GM03348 (cell line): ENCODE results near the gene IST1.

ENCODE experiments used
- DNase-seq: peaks from one replicate; pipeline ENCODE4 v3.0.0; 2012; ENCODE audit warnings: low spot score

The IST1 gene

DNA sequence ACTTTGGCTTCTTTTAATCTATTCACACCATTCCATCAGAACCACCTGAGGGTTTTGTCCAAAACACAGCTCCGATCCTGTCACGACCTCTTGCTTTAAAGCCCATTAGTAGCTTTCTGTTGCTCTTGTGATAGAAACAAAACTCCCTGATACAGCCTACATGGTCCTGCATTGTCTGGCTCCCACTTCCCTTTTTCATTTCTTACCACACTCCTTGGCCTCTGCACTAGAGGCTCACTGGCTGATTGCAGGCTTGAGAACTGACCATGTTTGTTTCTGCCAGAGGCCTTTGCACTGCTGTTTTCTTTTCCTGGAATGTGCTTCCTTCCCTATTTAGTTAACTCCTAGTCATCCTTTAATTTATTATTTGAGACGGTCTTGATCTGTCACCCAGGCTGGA is 23.7 kb downstream of the IST1 start:
- DNase-seq, result no peak

DNA sequence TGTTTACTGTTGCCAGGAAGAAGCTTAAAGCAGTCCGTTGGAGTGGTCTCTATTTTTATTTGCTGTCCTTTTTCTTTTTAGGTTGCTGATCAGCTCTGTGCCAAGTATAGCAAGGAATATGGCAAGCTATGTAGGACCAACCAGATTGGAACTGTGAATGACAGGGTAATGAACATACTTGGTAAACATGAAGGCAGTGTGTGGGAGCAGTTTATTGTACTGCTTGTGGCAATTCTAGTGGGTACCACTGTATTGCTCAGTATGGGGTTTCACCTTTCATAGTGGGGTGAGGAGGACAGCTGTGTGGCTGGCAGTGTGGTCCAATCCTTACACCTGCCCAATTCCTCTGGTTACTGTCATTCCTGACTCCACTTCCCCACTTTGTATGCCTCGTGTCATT is 25.3 kb downstream of the IST1 start:
- DNase-seq, result no peak

DNA sequence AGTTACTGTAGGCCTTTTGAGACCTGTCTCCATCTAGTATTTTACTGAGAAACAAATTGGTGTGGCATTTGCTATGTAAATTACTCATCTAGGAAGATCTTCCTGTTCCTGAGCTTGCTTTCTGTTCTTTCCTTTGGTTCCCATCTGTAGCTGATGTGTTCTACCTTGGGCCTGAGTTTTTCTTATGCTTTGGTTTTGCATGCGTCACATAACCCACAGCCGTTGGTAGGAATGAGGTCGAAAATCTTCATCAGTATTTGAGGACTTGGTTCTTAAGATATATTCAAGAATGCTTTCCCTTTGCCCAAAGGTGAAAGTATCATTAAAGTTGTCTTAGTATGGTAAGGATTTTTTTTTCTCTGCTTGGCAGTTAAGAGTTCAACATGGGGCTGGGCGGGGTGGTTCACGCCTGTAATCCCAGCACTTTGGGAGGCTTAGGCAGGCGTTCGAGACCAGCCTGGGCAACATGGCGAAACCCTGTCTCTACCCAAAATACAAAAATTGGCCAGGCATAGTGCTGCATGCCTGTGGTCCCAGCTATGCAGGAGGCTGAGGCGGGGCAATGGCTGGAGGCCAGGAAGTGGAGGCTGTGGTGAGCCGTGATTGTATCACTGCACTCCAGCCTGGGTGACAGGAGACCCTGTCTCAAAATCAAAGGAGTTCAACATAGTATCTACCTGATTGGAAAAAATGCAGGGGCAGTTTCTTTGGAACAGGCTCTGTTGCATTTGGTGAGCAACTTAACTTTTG is 28.8 kb downstream of the IST1 start:
- DNase-seq, result no peak

DNA sequence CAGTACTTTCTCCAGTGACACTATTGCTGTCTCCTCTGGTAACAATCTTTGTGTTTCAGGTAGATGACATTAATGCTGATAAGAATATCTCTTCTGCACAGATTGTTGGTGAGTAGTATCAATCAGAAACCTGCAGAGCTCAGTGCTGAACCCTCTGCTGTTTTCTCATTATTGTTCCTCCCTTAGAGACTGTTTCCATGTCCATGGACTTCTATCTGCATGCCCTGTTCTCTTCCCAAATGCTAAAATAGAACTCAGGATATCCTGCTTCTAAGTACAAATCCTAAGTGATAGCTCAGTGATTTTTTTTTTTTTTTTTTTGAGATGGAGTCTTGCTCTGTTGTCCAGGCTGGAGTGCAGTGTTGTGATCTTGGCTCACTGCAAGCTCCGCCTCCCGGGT is 29.4 kb downstream of the IST1 start:
- no peak for DNase-seq

DNA sequence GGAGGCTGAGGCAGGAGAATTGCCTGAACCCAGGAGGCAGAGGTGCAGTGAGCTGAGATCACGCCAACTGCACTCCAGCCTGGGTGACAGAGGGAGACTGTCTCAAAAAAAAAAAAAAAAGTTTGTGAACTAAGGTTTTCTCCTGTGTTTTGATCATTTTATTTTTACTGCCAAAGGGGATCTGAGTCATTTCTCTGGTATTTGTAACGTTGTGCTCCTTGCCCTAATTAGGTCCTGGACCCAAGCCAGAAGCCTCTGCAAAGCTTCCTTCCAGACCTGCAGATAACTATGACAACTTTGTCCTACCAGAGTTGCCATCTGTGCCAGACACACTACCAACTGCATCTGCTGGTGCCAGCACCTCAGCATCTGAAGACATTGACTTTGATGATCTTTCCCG is 32.1 kb downstream of the IST1 start:
- peak; percentile 76 for DNase-seq

DNA sequence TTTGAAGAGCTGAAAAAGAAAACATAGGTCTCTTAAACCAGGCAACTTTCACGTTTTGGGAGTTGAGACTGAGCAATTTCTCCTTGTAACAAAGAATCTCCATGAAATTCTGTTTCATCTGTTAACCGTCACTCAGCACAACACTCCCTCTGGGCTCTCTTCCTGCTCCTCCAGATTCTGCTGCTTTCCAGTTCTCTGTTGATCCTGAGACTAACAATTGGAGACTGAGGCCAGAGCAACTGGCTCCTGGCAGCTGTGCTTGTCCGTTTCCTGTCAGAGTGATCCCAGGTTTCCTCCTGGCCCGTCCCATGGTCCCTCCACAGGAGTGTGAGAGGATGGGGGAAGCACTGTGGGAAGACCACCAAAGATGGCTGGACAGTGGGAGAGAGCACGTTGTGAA is 32.5 kb downstream of the IST1 start:
- DNase-seq, result no peak

DNA sequence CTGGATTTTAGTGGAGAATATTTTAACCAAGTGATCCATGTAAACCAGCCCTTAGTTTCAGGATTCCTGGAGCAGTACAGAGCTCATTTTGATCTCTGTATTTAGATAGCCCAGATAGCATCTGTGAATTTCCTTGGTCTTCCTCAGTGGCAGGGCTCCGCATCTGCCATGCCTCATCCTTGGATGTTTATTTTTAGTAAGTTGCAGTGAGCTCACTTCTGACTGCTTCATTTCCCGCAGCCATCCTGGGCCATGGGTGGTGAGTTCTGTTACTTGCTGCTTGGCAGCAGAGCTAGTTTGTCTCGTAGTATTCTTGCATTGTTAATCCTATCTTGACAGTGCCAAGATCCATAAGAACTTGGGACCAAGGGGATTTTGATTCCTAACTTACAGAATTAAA is 33.7 kb downstream of the IST1 start:
- peak; percentile 70 for DNase-seq

DNA sequence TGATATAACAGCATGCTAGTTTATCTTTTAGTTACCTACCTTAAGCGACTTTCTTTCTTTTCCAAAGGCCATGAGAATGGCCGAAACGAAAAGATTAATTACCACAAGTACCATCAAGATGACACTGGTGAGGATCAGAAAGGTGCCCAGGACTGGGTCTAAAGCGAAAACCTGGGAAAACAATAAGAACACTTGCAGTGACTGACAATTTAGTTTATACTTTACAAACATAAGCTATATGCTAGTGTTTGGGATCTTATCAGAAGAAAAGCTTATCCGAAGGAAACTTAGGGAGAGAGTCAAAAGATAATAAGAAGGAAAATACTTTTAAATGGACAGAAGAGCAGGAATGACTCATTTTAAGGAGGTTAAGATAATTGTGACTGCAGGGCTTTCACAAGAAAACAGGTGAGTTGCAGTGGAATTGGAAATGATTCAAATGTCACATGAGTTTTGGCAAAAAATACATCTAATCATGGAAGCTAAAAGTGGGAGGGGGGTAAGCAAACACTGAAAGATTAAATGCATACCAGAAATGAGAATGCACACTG is 34.8 kb downstream of the IST1 start:
- no peak for DNase-seq

DNA sequence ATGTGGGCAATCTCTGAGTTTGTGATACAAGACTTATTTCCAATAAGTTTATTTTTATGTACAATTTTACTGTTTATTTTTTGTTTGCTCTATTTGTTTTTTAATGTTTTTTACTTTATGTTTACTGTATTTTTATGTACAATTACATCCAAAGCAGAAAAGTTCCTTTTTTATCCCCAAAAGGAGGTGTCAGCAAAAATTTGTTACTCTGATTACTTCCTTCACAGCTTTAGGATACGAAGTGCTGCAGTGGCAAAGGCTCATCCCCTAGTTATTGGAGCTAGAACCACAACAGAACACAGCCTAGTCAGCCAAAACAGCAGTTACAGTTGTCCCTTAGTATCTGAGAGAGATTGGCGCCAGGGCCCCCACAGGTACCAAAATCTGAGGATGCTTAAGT is 35.7 kb downstream of the IST1 start:
- DNase-seq, result no peak

DNA sequence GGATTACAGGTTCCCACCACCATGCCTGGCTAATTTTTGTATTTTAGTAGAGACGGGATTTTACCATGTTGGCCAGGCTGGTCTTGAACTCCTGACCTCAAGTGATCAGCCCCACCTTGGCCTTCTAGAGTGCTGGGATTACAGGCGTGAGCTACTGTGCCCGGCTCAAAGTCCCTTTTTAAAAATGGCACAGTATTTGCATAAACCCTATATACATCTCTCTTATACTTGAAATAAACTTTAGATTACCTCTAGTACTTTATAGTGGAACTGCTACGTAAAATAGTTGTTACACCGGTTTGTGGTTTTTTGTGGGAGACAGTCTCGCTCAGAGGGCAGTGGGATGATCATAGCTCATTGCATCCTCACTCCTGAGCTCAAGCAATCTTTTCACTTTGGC is 36.3 kb downstream of the IST1 start:
- DNase-seq, result no peak

DNA sequence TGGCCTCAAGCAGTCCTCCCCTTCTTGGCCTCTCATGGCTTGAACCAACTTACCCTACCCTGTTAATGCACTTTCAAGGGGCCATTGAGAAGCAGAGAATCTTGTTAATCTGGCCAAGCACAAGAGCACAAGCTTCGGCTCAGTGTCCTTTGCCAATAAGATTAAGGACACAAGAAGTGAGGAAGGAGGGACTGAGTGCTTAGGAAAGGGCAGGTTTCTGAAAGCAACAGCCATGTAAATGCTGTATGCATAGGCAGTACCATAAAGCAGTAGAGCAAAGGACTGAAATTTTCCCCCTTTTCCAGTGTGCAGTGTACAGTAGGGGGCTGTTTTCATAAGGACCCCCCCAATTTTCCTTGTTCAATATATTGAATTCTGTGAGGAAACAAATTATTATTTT is 37.7 kb downstream of the IST1 start:
- no peak for DNase-seq

DNA sequence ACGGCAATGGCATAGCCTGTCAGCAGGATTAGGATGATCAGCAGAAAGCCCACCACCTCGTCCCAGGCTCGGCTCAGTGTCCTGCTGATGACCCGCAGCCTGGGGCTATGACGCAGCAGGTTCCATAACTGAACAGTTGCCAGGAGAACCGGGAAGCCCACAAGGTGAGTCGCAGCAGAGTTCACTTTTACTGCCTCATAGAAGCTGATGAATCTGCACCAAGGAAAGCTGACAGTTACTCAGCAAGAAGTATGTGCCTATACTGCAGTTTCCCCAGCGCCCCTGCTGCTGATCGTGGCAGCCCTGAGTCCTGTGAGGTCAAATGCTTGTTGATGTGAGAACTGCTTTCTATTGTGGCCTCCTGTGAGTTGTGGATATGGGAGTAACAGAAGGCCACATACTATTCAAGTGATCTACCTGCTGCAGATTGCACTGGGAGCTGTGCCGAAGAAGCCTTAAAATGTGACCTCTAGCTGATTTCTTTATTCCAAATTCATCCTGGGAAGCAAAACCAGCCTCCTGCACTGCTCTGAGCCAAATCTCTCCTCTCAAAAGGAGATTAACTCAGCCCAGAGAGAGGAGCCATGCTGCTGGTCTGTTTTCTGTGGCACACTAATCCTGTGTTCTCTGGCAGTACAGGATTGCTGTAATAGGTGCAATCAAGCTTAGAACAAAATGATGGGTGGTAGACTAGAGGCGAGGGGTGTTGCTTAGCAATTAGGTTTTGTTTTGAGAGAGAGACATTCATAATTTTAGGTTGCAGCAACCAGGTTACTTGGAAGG is 38.8 kb downstream of the IST1 start:
- DNase-seq, result peak; percentile 8

DNA sequence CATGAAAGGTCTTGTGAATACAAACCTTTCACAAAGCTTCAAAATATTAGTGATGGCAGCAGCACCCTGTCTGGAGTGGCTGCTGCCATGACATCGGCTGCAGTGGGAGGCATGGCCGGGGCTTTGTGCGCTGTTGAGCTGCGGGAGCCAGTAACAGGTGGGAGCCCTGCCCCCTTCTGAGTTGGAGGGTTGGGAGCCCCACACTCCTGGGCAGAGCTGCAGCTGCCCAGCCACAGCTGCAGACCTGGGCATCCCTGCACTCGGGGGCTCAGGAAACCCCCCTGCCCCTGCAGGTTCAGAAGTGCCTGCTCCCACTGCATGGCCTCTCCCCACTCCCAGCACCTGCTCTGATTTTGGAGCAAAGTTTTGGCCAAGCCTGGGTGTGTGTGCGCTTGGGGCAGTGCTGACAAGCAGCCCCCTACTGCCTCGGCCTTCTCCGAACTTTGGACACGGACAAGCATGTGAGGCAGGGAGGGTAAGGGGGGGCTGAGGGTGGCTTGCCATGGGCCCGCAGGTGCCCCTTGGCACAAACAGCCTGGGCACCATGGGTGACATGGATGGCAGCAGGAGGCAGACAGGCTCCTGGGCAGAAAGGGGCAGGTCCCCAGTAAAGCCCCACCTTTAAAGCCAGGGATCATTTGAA is 42.7 kb downstream of the IST1 start:
- no peak for DNase-seq

DNA sequence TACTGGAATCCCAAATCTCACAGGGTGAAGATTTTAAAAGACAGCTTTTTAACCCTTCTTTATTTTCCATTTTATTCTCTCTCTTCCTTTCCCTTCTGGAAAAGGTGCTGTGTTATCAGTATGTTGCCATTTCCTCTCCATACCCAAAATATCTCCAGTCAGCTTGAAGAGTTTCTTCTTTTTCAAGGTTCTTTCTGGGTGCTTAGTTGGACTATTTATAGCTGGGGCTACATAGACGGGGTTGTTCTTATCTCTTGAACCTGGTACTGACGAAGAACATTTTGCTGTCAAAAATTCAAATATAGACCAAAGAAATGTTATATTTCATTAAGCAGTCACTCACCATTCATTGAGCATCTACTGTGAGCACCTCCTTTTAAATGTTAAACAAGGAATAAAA is 48.6 kb downstream of the IST1 start:
- no peak for DNase-seq

DNA sequence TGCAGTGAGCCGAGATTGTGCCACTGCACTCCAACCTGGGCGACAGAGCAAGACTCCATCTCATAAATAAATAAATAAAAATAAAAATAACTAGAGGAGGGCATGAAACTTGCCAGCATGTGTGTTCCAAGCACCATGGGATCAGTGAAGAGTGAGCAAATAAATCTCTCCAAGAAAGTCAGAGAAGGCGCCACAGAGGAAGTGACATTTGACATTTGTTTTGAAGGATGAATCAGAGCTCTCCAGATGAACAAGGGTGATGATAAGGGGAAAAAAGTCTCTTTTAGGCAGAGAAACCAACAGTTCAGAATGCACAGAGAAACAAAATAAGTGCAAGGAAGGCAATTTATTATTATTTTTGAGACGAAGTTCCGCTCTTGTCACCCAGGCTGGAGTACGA is 50.3 kb downstream of the IST1 start:
- DNase-seq, result no peak

DNA sequence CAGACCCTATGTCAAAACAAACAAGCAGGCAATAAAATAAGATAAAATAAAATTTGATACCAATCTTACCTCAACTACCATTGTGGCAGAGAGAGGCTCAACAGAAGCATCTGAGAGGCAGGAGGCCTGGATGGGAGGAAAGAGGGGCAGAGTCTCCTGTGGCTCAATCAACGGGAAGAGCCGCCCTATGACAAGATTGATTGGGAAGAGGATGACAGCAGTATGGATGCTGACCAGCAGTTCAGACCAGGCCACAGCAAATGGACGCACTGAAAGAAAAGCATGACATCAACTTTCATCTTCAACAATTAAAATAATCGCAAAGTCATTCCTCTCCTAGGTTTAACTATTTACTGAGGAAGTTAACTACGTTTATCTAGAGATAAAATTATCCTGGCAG is 57.5 kb downstream of the IST1 start:
- no peak for DNase-seq

DNA sequence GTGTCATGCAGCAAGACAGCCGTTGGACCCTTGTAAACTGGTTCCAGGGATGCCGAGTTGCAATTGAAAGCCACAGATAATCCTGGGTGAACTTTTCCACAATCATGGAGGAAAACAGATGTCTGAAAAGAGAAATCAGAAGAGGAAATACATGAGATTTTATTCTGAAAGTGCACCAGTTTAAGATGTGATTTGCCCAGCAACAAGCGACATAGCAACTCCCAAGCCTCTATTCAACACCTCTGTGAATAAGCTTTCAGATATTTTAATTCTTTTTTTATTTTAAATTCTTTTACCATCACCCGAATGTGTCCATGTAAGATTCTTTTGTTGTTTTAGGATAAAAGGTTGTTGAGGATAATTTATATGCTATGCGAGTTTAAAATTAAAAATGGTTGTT is 58.8 kb downstream of the IST1 start:
- no peak for DNase-seq

DNA sequence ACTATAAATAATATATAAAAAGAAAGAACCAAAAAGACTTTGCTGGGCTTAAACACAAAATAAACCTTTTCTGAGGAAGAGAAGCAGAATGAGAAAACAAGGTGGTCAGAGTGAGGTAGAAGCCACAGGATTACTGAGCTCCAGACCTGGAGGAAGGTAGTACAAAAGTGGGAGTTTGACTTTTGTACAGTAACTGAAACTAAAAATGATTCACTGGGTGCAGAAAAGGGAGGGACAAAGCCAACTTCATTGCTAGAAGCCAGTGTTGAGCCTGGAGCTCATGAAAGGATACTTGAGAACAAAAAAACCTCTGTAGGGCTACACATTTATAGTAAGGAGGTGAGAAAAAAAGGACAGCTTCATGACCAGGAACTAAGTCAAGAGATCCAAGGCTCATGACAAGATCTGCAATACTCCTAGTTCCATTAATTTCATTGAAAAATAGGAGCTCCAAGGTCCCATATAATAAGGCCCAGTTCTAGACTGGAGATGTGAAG is 59.4 kb downstream of the IST1 start:
- no peak for DNase-seq

DNA sequence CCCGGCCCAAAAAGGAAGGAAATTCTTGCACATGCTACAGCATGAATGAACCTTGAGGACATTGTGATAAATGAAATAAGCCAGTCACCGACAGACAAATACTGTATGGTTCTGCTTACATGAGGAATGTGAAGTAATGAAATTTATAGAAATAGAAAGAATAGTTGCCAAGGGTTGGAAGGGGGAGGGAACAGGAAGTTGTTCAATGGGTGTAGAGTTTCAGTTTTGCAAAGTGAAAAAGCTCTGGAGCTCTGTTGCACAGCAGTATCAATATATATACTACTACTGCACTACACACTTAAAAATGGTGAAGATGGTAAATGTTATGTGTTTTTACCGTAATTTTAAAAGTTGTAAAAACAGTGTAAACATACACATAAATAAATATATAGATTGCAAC is 61.2 kb downstream of the IST1 start:
- no peak for DNase-seq

DNA sequence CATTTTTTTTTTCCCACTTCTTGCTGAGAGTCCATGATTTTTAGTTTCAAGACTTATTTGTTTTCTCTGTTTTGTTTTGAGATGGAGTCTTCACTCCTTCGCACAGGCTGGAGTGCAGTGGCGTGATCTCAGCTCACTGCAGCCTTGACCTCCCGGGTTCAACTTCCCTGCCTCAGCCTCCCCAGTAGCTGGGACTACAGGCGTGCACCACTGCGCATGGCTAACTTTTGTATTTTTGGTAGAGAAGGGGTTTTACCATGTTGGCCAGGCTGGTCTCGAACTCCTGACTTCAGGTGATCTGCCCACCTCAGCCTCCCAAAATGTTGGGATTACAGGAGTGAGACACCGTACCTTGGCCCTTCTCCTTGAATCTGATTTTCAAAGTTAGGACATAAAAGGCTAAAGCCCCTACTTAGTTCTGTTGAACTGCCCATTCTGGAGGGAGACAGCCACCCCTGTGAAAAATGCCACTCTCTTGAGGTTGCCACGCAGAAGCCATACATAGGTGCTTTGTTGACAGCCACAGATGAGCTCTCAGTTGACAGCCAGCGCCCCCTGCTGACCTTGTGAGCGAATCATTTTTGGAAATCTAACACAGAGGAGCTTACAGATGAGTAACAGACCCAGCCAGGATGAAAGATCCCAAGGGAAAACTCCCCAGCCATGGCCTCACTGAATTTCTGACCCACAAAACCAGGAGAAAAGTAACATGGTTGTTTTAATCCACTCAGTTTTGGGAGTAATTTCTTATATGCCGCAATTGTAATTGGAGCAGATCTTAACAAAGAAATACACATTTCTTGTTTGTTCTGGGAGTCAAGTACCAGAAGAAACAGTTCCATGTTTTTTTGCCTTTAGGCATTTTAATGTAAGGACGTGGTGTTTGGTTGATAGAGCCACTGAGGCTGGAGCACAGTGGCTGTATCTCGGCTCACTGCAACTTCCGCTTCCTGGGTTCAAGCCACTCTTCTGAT is 66.0 kb downstream of the IST1 start:
- peak; percentile 91 for DNase-seq

DNA sequence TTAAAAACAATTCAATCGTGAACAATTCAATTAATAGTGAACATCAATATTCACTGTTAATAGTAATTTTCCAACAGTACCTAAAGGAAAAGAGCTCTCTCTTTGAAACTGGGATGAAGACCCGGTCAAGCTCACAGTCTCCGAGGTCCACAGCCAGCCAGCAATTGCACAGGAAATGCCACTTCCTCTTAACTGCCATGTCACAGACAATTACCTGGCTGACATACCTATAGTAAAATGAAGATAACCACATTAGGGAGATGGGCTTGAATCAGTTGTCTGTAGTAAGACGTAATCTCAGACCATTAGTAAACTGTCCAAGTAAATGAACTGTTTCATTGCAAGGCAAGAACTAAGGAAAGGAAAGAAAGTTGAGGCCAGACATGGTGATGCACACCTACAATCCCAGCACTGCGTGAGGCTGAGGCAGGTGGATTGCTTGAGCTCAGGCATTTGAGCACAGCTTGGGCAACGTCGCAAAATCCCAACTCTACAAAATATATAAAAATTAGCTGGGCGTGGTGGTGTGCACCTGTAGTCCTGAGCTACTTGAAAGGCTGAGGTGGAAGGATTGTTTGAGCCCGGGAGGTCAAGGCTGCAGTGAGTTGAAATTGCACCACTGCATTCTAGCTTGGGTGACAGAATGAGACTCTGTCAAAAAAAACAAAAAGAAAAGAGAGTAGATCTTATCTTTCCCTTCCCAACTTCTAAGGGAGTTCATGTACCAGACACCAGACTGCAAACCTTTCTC is 68.0 kb downstream of the IST1 start:
- DNase-seq, result no peak
